ENCODE measurements around the gene PGM2L1. TPM values are rescaled to one million over a fixed set of nuclear protein-coding genes. Genes with fewer than 3 reads are reported as not detected.

PGM2L1 gene
- total and polyA plus RNA-seq, 2 of the 13 experiments (the other 11 are each of a cell fraction or from before 2014, with no cell fraction given) = 0.57 to 1.2 TPM

- TF ChIP-seq RNF219 (CRISPR knock-in tag; IDR thresholded peaks at IDR 0.05) = no peak
- no peak for TF ChIP-seq PRDM4 (CRISPR knock-in tag; IDR thresholded peaks at IDR 0.05; ENCODE audit: borderline replicate concordance)
- TF ChIP-seq CSRNP2 (CRISPR knock-in tag; conservative IDR thresholded peaks at IDR 0.05; ENCODE audit: low read depth) = no peak
- TF ChIP-seq ZNF207 (IDR thresholded peaks at IDR 0.05; ENCODE audit: borderline replicate concordance) = no peak
- TF ChIP-seq ZNF746 (CRISPR knock-in tag; IDR thresholded peaks at IDR 0.05) = no peak
- TF ChIP-seq ZNF264 (CRISPR knock-in tag; IDR thresholded peaks at IDR 0.05) = no peak
- TF ChIP-seq CBFB (CRISPR knock-in tag; IDR thresholded peaks at IDR 0.05) = no peak
- TF ChIP-seq TRAFD1 (CRISPR knock-in tag; IDR thresholded peaks at IDR 0.05; ENCODE audit: borderline replicate concordance) = no peak
- TF ChIP-seq FOXK2 (IDR thresholded peaks at IDR 0.05) = no peak
- TF ChIP-seq PCBP2 (optimal IDR thresholded peaks at IDR 0.05; ENCODE audit: low read depth, low read length, poor library complexity, severe bottlenecking) = no peak
- no peak for TF ChIP-seq CREB3 (CRISPR knock-in tag; IDR thresholded peaks at IDR 0.05)
Measured at GRCh38 chr11:74412321-74412720, 14.1 kb upstream of the PGM2L1 start (continued).
